ENCODE data around the gene AKT3. TPM values are rescaled to one million over a fixed set of nuclear protein-coding genes. Genes with fewer than 3 reads are reported as not detected.
"Not testable (repeated sequence)": the region's sequence is repeated elsewhere in the genome, so short reads cannot be mapped to it uniquely, and the experiment has no call there.

AKT3 gene
- total RNA-seq, 2 donors from 2014 or later: 13.6 to 31.2 TPM

DNA sequence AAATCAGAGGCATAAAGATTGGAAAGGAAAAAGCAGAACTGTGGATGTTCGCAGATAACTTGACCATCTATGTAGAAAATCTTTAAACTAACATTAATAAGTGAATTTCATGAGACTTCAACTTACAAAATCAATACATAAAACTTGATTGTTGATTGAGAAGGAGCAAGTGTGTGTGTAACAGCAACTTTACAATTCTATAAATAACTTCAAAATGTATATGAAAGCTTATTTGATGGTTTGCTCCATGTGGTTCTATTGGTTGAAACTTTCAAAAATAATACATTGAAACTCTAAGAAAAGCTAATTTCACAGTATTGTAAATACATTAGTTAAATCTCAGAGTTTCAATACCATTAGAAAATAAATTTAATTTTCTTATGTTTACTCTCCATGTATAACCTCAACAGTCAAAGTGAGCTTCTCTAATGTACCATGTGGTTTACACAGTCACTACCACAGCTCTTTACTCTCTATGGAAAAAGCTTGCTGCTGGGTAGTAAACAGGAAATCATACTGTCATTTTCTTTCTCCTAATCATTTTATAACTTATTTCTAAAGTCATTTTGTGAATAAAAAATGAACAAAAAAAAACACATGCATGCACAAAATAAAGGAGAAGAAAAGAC, 12.0 kb downstream of the AKT3 start:
- no peak overlapping the region for H3K27ac ChIP-seq
- no peak overlapping the region for H3K4me3 ChIP-seq
- H3K36me3 ChIP-seq: peaks cover 3% of the 10 kb centered on the region
- TF ChIP-seq, protein P1, sequence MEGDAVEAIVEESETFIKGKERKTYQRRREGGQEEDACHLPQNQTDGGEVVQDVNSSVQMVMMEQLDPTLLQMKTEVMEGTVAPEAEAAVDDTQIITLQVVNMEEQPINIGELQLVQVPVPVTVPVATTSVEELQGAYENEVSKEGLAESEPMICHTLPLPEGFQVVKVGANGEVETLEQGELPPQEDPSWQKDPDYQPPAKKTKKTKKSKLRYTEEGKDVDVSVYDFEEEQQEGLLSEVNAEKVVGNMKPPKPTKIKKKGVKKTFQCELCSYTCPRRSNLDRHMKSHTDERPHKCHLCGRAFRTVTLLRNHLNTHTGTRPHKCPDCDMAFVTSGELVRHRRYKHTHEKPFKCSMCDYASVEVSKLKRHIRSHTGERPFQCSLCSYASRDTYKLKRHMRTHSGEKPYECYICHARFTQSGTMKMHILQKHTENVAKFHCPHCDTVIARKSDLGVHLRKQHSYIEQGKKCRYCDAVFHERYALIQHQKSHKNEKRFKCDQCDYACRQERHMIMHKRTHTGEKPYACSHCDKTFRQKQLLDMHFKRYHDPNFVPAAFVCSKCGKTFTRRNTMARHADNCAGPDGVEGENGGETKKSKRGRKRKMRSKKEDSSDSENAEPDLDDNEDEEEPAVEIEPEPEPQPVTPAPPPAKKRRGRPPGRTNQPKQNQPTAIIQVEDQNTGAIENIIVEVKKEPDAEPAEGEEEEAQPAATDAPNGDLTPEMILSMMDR (IDR thresholded peaks at IDR 0.05): no peak
- no peaks in the 10 kb centered on the region for H3K27me3 ChIP-seq
- H3K4me1 ChIP-seq: peaks cover 0 to 7% of the 10 kb centered on the region in 2 donors
- H3K9me3 ChIP-seq: peaks cover 0 to 11% of the 10 kb centered on the region in 2 donors
- no peak for DNase-seq (ENCODE audit: low spot score)

DNA sequence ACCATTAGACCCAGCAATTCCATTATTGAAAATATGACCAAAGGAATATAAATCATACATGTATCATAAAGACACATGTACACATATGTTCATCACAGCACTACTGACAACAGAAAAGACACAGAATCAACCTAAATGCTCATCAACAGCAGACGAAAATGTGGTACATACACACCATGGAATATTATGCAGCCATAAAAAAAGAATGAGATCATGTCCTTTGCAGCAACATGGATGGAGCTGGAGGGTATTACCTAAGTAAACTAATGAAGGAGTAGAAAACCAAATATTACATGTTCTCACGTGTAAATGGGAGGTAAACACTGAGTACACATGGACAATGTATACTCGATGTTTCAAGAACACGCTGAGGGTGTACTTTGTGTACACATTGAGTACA, 15.9 kb downstream of the AKT3 start:
- H3K27me3 ChIP-seq: no peaks in the 10 kb centered on the region
- peaks cover 3% of the 10 kb centered on the region for H3K36me3 ChIP-seq
- no peak overlapping the region for H3K4me3 ChIP-seq
- no peak overlapping the region for H3K27ac ChIP-seq
- no peak for DNase-seq (ENCODE audit: low spot score)
- H3K9me3 ChIP-seq: peaks cover 0 to 11% of the 10 kb centered on the region in 2 donors
- H3K4me1 ChIP-seq: no peaks in the 10 kb centered on the region
- TF ChIP-seq, protein P1 (IDR thresholded peaks at IDR 0.05): no peak

DNA sequence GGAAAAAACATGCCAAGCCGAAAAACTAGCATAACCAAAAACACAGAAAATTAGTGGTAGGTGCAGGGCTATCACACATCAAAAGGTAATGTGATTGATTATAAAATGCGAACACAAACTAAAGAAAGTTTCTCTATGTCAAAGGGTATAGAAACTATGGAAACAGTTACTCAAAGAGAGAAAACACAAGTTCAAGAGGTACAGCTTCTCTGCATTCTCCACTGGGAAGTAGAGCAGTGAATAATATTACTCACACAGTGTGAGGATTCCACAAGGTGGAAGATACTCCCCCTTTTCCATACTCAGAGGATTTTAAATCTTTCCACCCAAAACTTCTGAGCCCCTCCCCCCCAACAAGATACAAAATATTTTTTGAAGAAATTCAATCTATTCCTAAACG, 18.6 kb downstream of the AKT3 start:
- Histone ChIP-seq H3K9me3 (peaks cover 0 to 8% of the 10 kb centered on the region in 2 donors), H3K4me3 (no peak overlapping the region), H3K4me1 (no peaks in the 10 kb centered on the region), H3K27me3 (no peaks in the 10 kb centered on the region), H3K27ac (no peak overlapping the region), H3K36me3 (no peaks in the 10 kb centered on the region)
- TF ChIP-seq, protein P1 (IDR thresholded peaks at IDR 0.05): no peak
- no peak for DNase-seq (ENCODE audit: low spot score)

DNA sequence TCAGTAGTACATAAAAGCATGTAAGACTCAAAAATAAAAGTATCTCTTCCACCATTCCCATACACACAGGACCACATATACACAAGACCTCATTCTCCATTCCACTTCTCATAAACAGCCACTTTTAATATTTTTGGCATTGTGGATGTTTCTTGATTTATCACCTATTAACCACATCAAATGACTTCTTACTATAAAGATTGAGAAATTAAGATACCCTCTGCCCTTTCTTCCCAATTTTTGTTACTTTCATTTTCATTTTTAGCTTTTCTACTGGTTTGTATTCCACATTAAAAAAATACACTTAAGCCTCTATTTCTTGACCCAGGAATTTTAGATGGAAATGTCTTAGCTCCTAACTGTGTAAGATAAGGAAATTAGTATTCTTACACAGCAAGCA, 22.8 kb downstream of the AKT3 start:
- H3K9me3 ChIP-seq: peaks cover 0 to 9% of the 10 kb centered on the region in 2 donors
- no peaks in the 10 kb centered on the region for H3K36me3 ChIP-seq
- H3K4me1 ChIP-seq: no peaks in the 10 kb centered on the region
- H3K27me3 ChIP-seq: no peaks in the 10 kb centered on the region
- H3K4me3 ChIP-seq: no peak overlapping the region
- no peak for DNase-seq (ENCODE audit: low spot score)
- H3K27ac ChIP-seq: no peak overlapping the region
- TF ChIP-seq, protein P1 (IDR thresholded peaks at IDR 0.05): no peak

DNA sequence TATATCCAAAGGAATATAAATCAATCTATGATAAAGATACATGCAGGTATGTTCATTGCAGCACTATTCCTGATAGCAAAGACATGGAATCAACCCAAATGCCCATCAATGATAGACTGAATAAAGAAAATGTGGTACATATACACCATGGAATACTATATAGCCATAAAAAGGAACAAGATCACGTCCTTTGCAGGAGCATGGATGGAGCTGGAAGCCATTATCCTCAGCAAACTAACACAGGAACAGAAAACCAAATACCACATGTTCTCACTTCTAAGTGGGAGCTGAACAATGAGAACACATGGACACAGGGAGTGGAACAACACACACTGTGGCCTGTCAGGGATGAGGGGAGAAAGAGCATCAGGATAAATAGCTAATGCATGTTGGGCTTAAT, 25.1 kb downstream of the AKT3 start:
- H3K27ac ChIP-seq; H3K36me3 ChIP-seq; H3K4me3 ChIP-seq; H3K27me3 ChIP-seq; DNase-seq (ENCODE audit: low spot score); H3K4me1 ChIP-seq: not testable (repeated sequence)
- H3K9me3 ChIP-seq: peaks cover 0 to 29% of the 10 kb centered on the region in 2 donors

DNA sequence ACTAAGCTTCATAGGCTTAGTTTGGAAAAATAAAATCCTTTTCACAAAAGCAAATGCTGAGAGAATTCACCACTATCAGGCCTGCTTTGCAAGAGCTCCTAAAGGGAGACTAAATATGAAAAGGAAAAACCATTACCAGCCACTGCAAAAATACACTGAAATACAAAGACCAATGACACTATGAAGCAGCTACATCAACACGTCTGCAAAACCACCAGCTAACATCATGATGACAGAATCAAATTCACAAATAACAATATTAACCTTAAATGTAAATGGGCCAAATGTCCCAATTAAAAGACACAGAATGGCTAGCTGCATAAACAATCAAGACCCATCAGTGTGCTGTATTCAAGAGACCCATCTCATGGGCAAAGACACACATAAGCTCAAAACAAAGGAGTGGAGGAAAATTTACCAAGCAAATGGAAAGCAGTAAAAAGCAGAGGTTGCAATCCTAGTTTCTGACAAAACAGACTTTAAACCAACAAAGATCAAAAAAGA, 28.8 kb downstream of the AKT3 start:
- Histone ChIP-seq H3K4me3 (no peak overlapping the region), H3K9me3 (peaks cover 0 to 29% of the 10 kb centered on the region in 2 donors), H3K36me3 (no peaks in the 10 kb centered on the region), H3K27me3 (no peaks in the 10 kb centered on the region), H3K4me1 (no peaks in the 10 kb centered on the region), H3K27ac (no peak overlapping the region)
- no peak for DNase-seq (ENCODE audit: low spot score)
- TF ChIP-seq, protein P1 (IDR thresholded peaks at IDR 0.05): no peak

Data from right atrium auricular region (tissue), 2 donors.